LNCaP clone FGC (cell line): Measurements from ENCODE around the gene ATRNL1.

Experiments used
- DNase-seq: peaks from one replicate; pipeline ENCODE4 v3.0.0-alpha.2; 2011; ENCODE audit warnings: low read depth
- H3K4me3 ChIP-seq: 2 replicates; pipeline ENCODE4 v1.5.1; 2011; ENCODE audit warnings: mild to moderate bottlenecking, low read depth, low read length, control low read depth
- CTCF ChIP-seq: IDR thresholded peaks from 2 replicates; pipeline ENCODE4 v1.5.1; 2012; ENCODE audit warnings: mild to moderate bottlenecking; ENCODE audit not compliant: control insufficient read depth, insufficient read depth; ENCODE audit errors: extremely low read depth

Gene ATRNL1

GRCh38 chr10:115606741-115607140 lies 513.6 kb downstream of the ATRNL1 start:
- no peak for TF ChIP-seq CTCF
- H3K4me3 ChIP-seq: no peak overlapping the region
- DNase-seq: no peak

GRCh38 chr10:115624448-115624847 lies 531.3 kb downstream of the ATRNL1 start:
- no peak for DNase-seq
- no peak overlapping the region for H3K4me3 ChIP-seq
- TF ChIP-seq CTCF: no peak

GRCh38 chr10:115628616-115629015 lies 535.5 kb downstream of the ATRNL1 start:
- no peak for TF ChIP-seq CTCF
- no peak for DNase-seq
- H3K4me3 ChIP-seq: no peak overlapping the region

DNA sequence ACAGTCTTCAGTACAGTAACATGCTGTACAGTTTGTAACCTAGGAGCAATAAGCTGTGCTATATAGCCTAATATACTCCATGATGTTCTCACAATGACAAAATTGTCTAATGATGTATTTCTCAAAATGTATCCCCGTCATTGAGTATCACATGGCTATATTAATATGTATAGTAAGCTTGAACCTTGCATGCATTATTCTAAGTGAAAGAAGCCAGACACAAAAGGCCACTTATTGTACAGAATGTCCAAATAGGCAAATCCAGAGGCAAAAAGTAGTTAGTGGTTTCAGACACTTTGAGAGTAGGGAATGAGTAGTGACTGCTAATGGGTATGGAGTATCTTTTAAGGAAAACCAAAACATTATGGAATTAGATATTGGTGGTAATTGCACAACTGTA lies 545.1 kb downstream of the ATRNL1 start:
- H3K4me3 ChIP-seq: no peak overlapping the region
- TF ChIP-seq CTCF: no peak

GRCh38 chr10:115649217-115649616 lies 556.1 kb downstream of the ATRNL1 start:
- TF ChIP-seq CTCF: no peak
- H3K4me3 ChIP-seq: no peak overlapping the region
- no peak for DNase-seq

More for the DNA sequence above, 545.1 kb downstream of the ATRNL1 start:
- no peak for DNase-seq

- TF ChIP-seq CTCF: no peak
These were observed 560.3 kb downstream of the ATRNL1 start for GRCh38 chr10:115653473-115653872.

GRCh38 chr10:115654961-115655360 lies 561.8 kb downstream of the ATRNL1 start:
- H3K4me3 ChIP-seq: no peak overlapping the region
- TF ChIP-seq CTCF: no peak
- no peak for DNase-seq

More at GRCh38 chr10:115653473-115653872, 560.3 kb downstream of the ATRNL1 start:
- H3K4me3 ChIP-seq: no peak overlapping the region
- DNase-seq: no peak
